Measurements from ENCODE around the gene COL2A1. TPM values are rescaled to one million over a fixed set of nuclear protein-coding genes. Genes with fewer than 3 reads are reported as not detected.

Gene COL2A1
- total and polyA plus RNA-seq, 9 of the 15 experiments (the other 6 are each of a cell fraction or from before 2014, with no cell fraction given): 0.46 TPM; not detected in 8

DNA sequence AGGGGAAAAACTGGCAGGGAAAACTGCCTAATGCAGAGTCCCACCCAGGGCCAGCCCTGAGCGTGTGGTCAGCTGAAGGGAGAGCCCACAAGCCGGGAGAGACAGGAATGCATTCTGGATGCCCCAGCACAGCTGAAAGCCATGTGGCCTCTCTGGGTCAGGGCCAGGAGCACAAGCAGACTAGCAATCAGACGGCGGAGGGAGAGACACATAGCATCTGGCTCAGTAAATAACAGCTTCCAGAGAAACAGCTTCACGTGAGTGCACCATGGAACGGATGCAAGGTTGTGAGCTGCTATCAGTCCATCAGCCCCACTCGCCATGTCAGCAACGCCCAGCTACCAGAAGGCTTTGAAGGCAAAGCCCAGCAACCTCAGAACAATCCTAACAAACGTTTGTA is 69.1 kb downstream of the COL2A1 start:
- Histone ChIP-seq H3K79me2 (ENCODE audit: control insufficient read depth, insufficient read depth, low read length) (no peaks in the 10 kb centered on the region), H3K4me3 (no peak overlapping the region), H3K27me3 (ENCODE audit: control insufficient read depth in 2 of 2, insufficient read depth in 2 of 2, low read length in 2 of 2) (peaks cover 34 to 54% of the 10 kb centered on the region in 2 experiments), H3K36me3 (ENCODE audit: control insufficient read depth, insufficient read depth, low read length) (no peaks in the 10 kb centered on the region), H3K9ac (ENCODE audit: insufficient read depth in 1 of 2, low read depth in 2 of 2, low read length in 2 of 2) (peak overlapping the region in 1 of 2 experiments; percentile 19; a peak in 1 of 4 replicates), H4K20me1 (replicated peaks; ENCODE audit: control insufficient read depth, insufficient read depth, low read length) (no peaks in the 10 kb centered on the region; the same call in 1 of the 2 replicates), H3K4me1 (replicated peaks in 1 of 2; ENCODE audit: control insufficient read depth in 2 of 2, insufficient read depth in 2 of 2, low read length in 2 of 2) (peaks cover 0 to 6% of the 10 kb centered on the region in 2 experiments; a peak in 1 of 5 replicates), H3K9me3 (replicated peaks; ENCODE audit: control insufficient read depth, insufficient read depth, low read depth, low read length) (no peaks in the 10 kb centered on the region), H3K4me2 (ENCODE audit: insufficient read depth, low read length) (no peak overlapping the region), H3K27ac (ENCODE audit: extremely low read depth, low read depth, low read length) (no peak overlapping the region), H3K9me1 (ENCODE audit: control insufficient read depth, insufficient read depth, low read length) (no peaks in the 10 kb centered on the region), H2AFZ (ENCODE audit: low read depth, low read length) (no peak overlapping the region)
- no peak for FAIRE-seq
- ATAC-seq: peak; percentile 25; the same call in 2 of the 3 replicates
- no TSS peak for BruUV-seq (replicated peaks)
- in situ Hi-C loops (cut with MboI) (no loop called here), intact Hi-C loops (cut with micrococcal nuclease) (no loop called here)
- ChIA-PET CTCF (ENCODE audit: low intra/inter-chr PET ratio) (no interaction called here), POLR2A (interaction anchor here (0.6 to 1.2 kb wide), 2 partner anchors 18 to 30 kb away, joined by 3 read pairs; partner anchors contain the start of gene VDR)
- peak; percentile 65 for TF ChIP-seq BHLHE40 (IDR thresholded peaks at IDR 0.05; ENCODE audit: low read length)
- no peak for TF ChIP-seq KLF16 (IDR thresholded peaks at IDR 0.05)
- TF ChIP-seq ZNF274 (IDR thresholded peaks at IDR 0.05; ENCODE audit: borderline replicate concordance, low read depth, low read length): no peak
- TF ChIP-seq ZNF175 (CRISPR knock-in tag; IDR thresholded peaks at IDR 0.05; ENCODE audit: low read depth): no peak
- 3% methylated on average over 8 of the region's 9 CpGs for WGBS (ENCODE audit: insufficient coverage, low coverage, missing lambda C conversion rate)
- no peak for DNase-seq (ENCODE audit: extremely low read depth in 1 of 4, low spot score in 3 of 4)

DNA sequence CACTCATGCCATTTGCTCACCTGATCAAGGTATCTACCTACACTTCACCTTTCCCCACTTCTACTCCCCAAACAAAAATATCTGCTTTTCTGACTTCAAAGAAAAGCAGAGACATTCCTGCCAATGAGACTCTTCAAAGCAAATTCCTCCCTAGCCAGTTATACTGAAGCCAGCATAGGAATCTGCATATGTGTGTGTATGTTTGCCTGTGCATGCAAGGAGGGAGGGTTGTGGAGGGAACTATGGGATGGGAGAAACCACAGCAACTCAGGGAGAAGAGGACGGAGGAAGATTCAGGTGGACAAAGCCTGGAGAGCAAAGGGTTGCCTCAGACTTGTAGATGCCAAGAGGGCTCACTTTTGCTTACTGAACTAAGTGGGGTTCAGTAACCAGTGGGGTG is 73.1 kb downstream of the COL2A1 start:
- H3K27me3 ChIP-seq (ENCODE audit: control insufficient read depth in 2 of 2, insufficient read depth in 2 of 2, low read length in 2 of 2): peaks cover 23 to 58% of the 10 kb centered on the region in 2 experiments
- in situ Hi-C loops (cut with MboI): no loop called here
- CTCF ChIA-PET (ENCODE audit: low intra/inter-chr PET ratio): no interaction called here
- H3K4me3 ChIP-seq: no peak overlapping the region
- peaks cover 0 to 6% of the 10 kb centered on the region in 2 experiments; a peak in 1 of 5 replicates for H3K4me1 ChIP-seq (replicated peaks in 1 of 2; ENCODE audit: control insufficient read depth in 2 of 2, insufficient read depth in 2 of 2, low read length in 2 of 2)
- no peak overlapping the region for H3K27ac ChIP-seq (ENCODE audit: extremely low read depth, low read depth, low read length)
- ATAC-seq (no peak), DNase-seq (ENCODE audit: extremely low read depth in 1 of 4, low spot score in 3 of 4) (no peak), FAIRE-seq (no peak)
- no peaks in the 10 kb centered on the region for H3K9me1 ChIP-seq (ENCODE audit: control insufficient read depth, insufficient read depth, low read length)
- intact Hi-C loops (cut with micrococcal nuclease): no loop called here
- H3K36me3 ChIP-seq (ENCODE audit: control insufficient read depth, insufficient read depth, low read length): no peaks in the 10 kb centered on the region
- no peak overlapping the region for H3K9ac ChIP-seq (ENCODE audit: insufficient read depth in 1 of 2, low read depth in 2 of 2, low read length in 2 of 2)
- WGBS (ENCODE audit: insufficient coverage, low coverage, missing lambda C conversion rate): 0% methylated on average over 1 of the region's 1 CpG
- no peaks in the 10 kb centered on the region for H3K79me2 ChIP-seq (ENCODE audit: control insufficient read depth, insufficient read depth, low read length)
- H4K20me1 ChIP-seq (replicated peaks; ENCODE audit: control insufficient read depth, insufficient read depth, low read length): no peaks in the 10 kb centered on the region; the same call in 1 of the 2 replicates
- POLR2A ChIA-PET: no interaction called here
- no peak overlapping the region for H2AFZ ChIP-seq (ENCODE audit: low read depth, low read length)
- no peaks in the 10 kb centered on the region for H3K9me3 ChIP-seq (replicated peaks; ENCODE audit: control insufficient read depth, insufficient read depth, low read depth, low read length)
- no TSS peak for BruUV-seq (replicated peaks)
- no peak overlapping the region for H3K4me2 ChIP-seq (ENCODE audit: insufficient read depth, low read length)
- TF ChIP-seq DNMT1 (IDR thresholded peaks at IDR 0.05): no peak
- TF ChIP-seq, protein P1, sequence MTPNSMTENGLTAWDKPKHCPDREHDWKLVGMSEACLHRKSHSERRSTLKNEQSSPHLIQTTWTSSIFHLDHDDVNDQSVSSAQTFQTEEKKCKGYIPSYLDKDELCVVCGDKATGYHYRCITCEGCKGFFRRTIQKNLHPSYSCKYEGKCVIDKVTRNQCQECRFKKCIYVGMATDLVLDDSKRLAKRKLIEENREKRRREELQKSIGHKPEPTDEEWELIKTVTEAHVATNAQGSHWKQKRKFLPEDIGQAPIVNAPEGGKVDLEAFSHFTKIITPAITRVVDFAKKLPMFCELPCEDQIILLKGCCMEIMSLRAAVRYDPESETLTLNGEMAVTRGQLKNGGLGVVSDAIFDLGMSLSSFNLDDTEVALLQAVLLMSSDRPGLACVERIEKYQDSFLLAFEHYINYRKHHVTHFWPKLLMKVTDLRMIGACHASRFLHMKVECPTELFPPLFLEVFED (CRISPR knock-in tag; conservative IDR thresholded peaks at IDR 0.05): no peak
- no peak for TF ChIP-seq TAF7 (tag; IDR thresholded peaks at IDR 0.05)
- TF ChIP-seq SMARCE1 (IDR thresholded peaks at IDR 0.05): no peak
- TF ChIP-seq ZKSCAN3 (CRISPR knock-in tag; IDR thresholded peaks at IDR 0.05): no peak
- no peak for TF ChIP-seq ZBTB7A (IDR thresholded peaks at IDR 0.05; ENCODE audit: borderline replicate concordance, control insufficient read depth, low read depth, low read length)
- TF ChIP-seq HIVEP1 (CRISPR knock-in tag; IDR thresholded peaks at IDR 0.05): no peak
- TF ChIP-seq POLR3A (IDR thresholded peaks at IDR 0.05; ENCODE audit: borderline replicate concordance, extremely low read depth, insufficient read depth, insufficient read length): no peak
- TF ChIP-seq TBP (optimal IDR thresholded peaks at IDR 0.05; ENCODE audit: low read depth, low read length): no peak
- no peak for TF ChIP-seq ZNF165 (CRISPR knock-in tag; IDR thresholded peaks at IDR 0.05; ENCODE audit: borderline replicate concordance)
- TF ChIP-seq CBX1 (IDR thresholded peaks at IDR 0.05; ENCODE audit: low read depth): no peak
- TF ChIP-seq, protein P2, sequence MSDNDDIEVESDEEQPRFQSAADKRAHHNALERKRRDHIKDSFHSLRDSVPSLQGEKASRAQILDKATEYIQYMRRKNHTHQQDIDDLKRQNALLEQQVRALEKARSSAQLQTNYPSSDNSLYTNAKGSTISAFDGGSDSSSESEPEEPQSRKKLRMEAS (CRISPR knock-in tag; IDR thresholded peaks at IDR 0.05): no peak
